Pulmonary artery endothelial cell (primary cell): ENCODE results near the gene CXCL11. TPM values are rescaled to one million over a fixed set of nuclear protein-coding genes. Genes with fewer than 3 reads are reported as not detected.
"Not testable (repeated sequence)": the region's sequence is repeated elsewhere in the genome, so short reads cannot be mapped to it uniquely, and the experiment has no call there.

Experiments
- DNase-seq: peaks from one replicate; pipeline ENCODE4 v3.0.0-alpha.2; 2011; ENCODE audit warnings: low read depth, low spot score
- total RNA-seq: library from RNA; depleted of rRNA; stranded (reverse); fragments of >200 nt; gene quantifications from 2 replicates; pipeline ENCODE4 v1.2.3, GENCODE V29; 2014

CXCL11 gene
- total RNA-seq, 1 donor from 2014 or later = 2.6 TPM

DNA sequence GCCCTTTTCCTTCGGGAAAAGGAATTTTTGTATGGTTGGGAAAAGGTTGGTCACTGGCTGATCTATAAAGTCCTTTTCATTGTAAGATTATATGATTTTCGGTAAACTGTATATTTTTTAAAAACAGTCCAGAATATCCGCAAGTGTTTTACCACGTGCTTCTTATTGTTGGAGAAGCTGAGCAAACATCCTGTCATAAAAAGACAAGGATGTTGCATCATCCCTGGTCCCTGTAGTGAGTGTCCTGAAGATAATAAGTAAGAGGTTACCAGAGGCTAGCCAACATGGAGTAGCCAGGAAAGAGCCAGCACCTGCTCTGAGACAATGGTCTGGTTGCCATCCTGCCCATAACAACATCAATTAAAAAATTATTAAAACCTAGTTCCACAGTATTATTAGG lies 33.7 kb downstream of the CXCL11 start:
- DNase-seq = peak; percentile 60

DNA sequence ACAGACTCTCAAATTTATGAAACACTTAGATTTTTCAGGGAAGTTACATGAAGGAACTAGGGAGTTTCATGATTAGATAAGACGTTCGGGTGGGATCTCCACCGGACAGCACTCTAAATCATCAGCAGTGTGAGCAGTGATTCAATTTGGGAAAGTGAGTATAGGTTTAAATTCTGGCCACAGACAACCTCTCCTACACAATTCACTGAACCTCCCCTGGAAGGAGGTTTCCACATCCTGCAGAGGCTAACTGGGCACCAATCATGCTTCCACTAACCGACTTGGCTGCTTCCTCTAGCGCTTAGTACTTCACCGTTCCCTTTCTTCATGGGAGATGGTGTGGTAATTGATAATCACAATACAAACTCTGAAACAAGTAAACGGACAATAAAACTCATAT lies 34.2 kb downstream of the CXCL11 start:
- DNase-seq = no peak

DNA sequence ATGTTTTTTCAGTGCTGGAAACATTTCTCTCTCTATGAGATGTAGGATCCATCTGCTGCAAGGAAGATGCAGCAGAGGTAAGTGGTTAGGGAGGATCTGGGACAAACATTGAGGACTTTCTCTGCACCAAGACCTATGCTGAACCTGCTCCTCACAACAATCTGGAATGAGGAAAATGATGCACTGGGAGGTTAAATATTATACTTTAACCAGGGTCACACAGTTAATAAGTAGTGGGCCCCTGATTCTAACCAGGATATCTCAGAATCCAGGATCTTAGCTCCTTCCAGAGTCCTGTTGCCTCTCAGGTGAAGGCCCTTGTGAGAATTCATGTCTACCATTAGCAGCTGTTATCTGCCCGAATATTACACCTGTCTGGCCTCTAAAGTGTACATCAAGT lies 35.6 kb downstream of the CXCL11 start:
- DNase-seq = no peak

DNA sequence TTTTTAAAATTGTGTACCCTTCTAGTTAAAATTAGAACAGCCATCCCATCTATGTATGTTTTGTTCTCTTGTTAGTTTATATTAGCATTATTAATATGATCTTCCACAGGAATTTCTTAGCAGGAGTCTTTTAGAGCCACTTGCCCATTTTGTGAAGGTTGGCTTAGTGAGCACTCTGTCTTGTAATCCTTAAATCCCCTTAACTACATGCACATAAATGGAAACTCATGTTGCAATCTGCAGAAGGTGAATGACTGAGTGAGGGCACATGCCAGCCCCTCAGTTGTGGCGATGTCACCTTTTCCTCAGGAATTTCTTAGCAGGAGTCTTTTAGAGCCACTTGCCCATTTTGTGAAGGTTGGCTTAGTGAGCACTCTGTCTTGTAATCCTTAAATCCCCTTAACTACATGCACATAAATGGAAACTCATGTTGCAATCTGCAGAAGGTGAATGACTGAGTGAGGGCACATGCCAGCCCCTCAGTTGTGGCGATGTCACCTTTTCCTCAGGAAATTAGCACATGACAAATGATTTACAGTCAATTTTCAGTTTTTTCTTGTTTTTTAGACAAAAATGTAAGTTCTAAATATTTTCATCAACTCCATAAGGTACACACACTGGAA lies 37.2 kb downstream of the CXCL11 start:
- not testable (repeated sequence) for DNase-seq

DNA sequence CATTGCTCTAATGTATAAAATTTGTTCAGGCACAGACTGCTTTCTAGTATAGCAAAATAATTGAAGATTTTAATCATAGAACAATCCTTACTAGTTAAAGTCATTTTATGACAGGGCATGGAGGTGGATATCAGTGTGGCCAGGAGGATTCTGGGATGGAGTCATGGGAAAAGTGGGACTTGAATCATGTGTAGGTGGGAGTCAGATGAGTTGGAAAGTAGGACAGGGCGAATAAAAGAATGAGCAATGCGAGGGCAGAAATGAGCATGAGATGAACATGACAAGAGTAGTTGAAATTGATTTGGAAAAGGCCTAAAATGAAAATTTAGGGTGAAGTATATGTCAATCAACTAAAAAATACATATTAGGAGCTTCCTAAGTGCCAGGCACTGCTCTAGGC lies 37.9 kb downstream of the CXCL11 start:
- no peak for DNase-seq

DNA sequence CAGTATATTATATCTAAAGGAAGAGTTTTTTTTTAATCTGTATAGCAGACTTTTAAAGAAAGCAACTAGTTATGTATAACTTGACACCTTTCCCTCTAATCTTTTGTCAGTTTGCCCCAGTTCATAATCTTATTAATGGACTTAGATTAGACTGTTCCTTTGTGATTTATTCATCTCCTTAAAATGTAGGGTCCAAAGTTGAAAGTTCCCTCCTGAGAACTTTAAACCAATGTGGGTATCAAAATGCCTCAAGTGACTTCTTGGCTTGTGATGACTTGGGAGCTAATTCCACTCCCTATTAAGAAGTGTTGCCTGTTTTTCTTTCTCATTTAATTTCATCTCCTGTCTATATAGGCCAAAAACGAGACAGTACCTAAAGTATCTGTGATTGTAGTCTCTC lies 38.8 kb downstream of the CXCL11 start:
- no peak for DNase-seq

DNA sequence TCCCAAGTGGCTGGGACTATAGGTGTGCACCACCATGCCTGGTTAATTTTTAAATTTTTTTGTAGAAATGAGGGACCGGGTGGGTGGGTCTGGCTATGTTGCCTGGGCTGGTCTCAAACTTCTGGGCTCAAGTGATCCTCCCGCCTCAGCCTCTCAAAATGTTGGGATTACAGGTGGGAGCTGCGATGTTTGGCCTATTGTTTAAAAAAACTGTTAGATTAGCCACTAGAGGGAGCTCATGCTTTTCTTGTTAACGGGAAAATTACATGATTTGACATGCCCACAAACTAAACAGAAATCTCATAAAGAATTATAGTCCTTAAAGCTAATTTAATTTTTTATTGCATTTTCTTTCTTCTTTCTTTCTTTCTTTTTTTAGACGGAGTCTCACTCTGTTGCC lies 40.1 kb downstream of the CXCL11 start:
- DNase-seq = no peak

DNA sequence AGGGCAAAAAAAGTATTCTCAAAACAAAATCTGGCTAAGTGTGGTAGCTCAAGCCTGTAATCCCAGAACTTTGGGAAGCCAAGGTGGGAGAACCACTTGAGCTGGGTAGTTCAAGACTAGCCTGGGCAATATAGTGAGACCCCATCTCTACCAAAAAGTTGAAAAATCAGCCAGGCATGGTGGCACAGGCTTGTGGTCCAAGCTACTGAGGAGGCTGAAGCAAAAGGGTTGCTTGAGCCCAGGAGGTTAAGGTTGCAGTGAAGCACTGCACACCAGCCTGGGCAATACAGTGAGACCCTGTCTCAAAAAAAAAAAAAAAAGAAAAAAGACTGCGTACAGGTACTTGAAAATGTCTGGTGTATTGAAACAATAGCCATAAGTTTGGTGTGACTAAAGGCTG lies 43.4 kb downstream of the CXCL11 start:
- no peak for DNase-seq

DNA sequence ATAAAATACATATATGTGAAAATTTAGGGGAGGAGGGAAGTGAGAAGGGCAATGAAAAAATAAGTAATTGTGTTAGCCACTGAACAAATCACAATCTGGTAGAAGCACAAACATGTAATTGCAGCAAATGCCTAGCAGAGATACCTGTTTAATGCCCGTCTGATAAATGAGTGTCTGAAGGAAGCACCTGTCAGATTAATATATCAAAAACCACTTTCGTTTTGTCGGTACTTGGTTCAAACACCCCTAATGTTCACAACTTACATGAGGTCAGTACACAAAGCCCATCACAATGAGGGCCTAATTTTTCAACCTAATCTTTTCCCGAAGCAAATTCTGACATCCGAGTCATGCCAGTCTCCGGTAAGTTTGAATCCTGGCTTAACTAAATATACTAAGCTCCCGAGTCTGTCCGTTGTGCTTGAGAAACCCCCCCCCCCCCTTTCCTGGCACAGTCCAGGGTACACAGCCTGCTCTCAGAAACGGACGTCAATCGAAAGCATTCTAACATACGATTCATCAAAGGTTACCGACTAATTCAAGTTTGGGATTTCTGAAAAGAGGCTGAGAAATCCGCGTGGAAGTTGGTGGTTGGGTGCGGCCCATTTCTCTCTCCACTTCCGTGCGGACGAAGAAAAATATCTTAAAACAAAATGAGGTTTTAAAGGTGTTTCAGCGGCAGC lies 45.9 kb downstream of the CXCL11 start:
- DNase-seq = no peak

DNA sequence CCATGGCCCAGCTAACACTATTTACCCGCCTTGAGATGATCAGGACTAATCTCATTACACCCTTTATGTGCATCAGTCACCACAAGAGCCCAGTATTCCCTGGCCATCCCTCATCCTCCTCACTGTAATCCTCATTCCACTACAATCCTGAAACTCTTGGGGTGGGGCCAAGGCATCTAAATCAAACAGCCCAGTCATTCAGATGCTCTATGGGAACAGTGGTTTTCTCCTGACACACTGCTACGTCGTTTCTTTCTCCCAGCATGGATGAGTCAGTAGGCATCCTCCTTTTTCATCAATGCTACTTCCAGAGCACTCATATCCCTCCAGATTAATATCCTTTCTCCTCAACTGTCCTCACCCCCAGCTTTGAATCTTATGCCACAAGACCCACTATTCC lies 50.8 kb downstream of the CXCL11 start:
- DNase-seq = no peak

Other genes starting within 250 kb of the CXCL11 start
- gene PPEF2, start 133.6 kb downstream of the CXCL11 start, total RNA-seq = not detected in 2 replicates
- 20.1 and 23.2 TPM in 2 replicates for gene NAAA, start 95.1 kb downstream of the CXCL11 start, total RNA-seq
- gene SDAD1, start 45.1 kb downstream of the CXCL11 start, total RNA-seq = 24.4 and 26.3 TPM in 2 replicates
- not detected in 2 replicates for gene CXCL9, start 28.6 kb downstream of the CXCL11 start, total RNA-seq
- gene CXCL10, start 12.6 kb downstream of the CXCL11 start, total RNA-seq = 0.28 and 0.33 TPM in 2 replicates
- 0.07 TPM in 1 of 2 replicates, not detected in the other for gene ART3, start 38.6 kb upstream of the CXCL11 start, total RNA-seq
- 61.2 and 72.6 TPM in 2 replicates for gene NUP54, start 112.3 kb upstream of the CXCL11 start, total RNA-seq
- gene SCARB2, start 177.8 kb upstream of the CXCL11 start, total RNA-seq = 171 and 193 TPM in 2 replicates
- gene FAM47E, start 215.7 kb upstream of the CXCL11 start, total RNA-seq = under 0.01 and 0.33 TPM in 2 replicates